ENCODE results near the gene NFIC. TPM values are rescaled to one million over a fixed set of nuclear protein-coding genes. Genes with fewer than 3 reads are reported as not detected.

Gene NFIC
- total and polyA plus RNA-seq, 4 donors: 40.4 to 208 (median 49.8) TPM

DNA sequence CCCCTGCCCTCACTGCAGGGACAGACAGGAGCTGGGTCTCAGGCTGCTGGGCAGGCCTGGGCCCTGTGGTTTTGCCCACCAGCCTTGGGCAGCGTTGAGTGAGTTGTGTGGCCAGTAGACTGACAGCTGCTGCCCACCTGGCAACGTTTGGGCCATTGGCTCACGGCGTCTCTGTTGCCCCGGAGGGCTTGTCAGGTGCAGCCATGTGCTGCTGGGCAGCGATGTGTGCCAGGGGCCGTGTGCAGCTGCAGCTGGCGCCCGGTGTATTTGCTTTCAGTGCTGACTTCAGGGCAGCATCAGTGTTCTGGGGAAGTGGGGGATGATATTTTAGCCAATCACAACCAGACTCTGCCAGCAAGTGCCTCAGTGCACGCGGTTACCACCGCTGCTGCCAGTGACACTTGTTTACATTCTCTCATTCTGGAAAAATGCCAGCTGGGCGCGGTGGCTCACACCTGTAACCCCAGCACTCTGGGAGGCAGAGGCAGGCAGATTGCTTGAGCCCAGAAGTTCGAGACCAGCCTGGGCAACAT is 150.4 kb downstream of the NFIC start:
- Histone ChIP-seq H3K36me3 (ENCODE audit: control insufficient read depth in 4 of 4, insufficient read depth in 4 of 4, low read length in 4 of 4) (peaks cover 0 to 11% (median 4%) of the 10 kb centered on the region in 4 donors), H3K27me3 (ENCODE audit: control insufficient read depth in 3 of 3, insufficient read depth in 3 of 3, low read length in 2 of 3) (no peaks in the 10 kb centered on the region), H3K9me3 (ENCODE audit: control insufficient read depth in 4 of 4, insufficient read depth in 3 of 4, low read length in 3 of 4) (peaks cover 0 to 1% (median 0%) of the 10 kb centered on the region in 4 donors), H3K9ac (ENCODE audit: insufficient read depth in 1 of 2, low read length in 2 of 2) (no peak overlapping the region), H3K27ac (ENCODE audit: low read depth in 1 of 2, low read length in 1 of 2) (no peak overlapping the region), H3K4me1 (ENCODE audit: control insufficient read depth in 5 of 5, insufficient read depth in 5 of 5, low read length in 5 of 5) (peaks cover 0 to 11% (median 2%) of the 10 kb centered on the region in 5 donors), H3K4me3 (no peak overlapping the region)
- WGBS, 2 donors: 71 to 76% methylated on average over 15 of the region's 15 CpGs
- DNase-seq: no peak
- TF ChIP-seq, protein P1, sequence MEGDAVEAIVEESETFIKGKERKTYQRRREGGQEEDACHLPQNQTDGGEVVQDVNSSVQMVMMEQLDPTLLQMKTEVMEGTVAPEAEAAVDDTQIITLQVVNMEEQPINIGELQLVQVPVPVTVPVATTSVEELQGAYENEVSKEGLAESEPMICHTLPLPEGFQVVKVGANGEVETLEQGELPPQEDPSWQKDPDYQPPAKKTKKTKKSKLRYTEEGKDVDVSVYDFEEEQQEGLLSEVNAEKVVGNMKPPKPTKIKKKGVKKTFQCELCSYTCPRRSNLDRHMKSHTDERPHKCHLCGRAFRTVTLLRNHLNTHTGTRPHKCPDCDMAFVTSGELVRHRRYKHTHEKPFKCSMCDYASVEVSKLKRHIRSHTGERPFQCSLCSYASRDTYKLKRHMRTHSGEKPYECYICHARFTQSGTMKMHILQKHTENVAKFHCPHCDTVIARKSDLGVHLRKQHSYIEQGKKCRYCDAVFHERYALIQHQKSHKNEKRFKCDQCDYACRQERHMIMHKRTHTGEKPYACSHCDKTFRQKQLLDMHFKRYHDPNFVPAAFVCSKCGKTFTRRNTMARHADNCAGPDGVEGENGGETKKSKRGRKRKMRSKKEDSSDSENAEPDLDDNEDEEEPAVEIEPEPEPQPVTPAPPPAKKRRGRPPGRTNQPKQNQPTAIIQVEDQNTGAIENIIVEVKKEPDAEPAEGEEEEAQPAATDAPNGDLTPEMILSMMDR (IDR thresholded peaks at IDR 0.05; ENCODE audit: control extremely low read depth, extremely low read depth): no peak
- ATAC-seq (ENCODE audit: insufficient read depth, low FRiP score): peak; percentile 14

DNA sequence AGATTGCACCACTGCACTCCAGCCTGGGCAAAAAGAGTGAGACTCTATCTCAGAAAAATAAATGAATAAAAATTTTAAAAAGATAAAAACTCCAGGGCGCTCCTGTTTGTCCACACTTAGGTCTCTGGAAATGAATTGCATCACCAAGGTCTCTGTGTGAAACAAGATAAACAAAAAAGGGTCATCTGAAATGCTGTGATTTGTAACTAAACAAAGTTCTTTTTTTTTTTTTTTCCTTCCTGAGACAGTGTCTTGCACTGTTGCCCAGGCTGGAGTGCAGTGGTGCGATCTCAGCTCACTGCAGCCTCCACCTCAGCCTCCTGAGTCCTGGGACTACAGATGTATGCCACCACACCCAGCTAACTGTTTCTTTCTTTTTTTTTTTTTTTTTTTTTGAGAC is 151.3 kb downstream of the NFIC start:
- peaks cover 0 to 1% (median 0%) of the 10 kb centered on the region in 4 donors for H3K9me3 ChIP-seq (ENCODE audit: control insufficient read depth in 4 of 4, insufficient read depth in 3 of 4, low read length in 3 of 4)
- H3K4me1 ChIP-seq (ENCODE audit: control insufficient read depth in 5 of 5, insufficient read depth in 5 of 5, low read length in 5 of 5): peaks cover 0 to 11% (median 2%) of the 10 kb centered on the region in 5 donors
- no peak for ATAC-seq (ENCODE audit: insufficient read depth, low FRiP score)
- H3K27ac ChIP-seq (ENCODE audit: low read depth in 1 of 2, low read length in 1 of 2): no peak overlapping the region
- TF ChIP-seq, protein P1 (IDR thresholded peaks at IDR 0.05; ENCODE audit: control extremely low read depth, extremely low read depth): no peak
- DNase-seq: no peak
- no peaks in the 10 kb centered on the region for H3K27me3 ChIP-seq (ENCODE audit: control insufficient read depth in 3 of 3, insufficient read depth in 3 of 3, low read length in 2 of 3)
- no peak overlapping the region for H3K4me3 ChIP-seq
- peaks cover 0 to 11% (median 5%) of the 10 kb centered on the region in 4 donors for H3K36me3 ChIP-seq (ENCODE audit: control insufficient read depth in 4 of 4, insufficient read depth in 4 of 4, low read length in 4 of 4)
- WGBS, 2 donors: 86 to 89% methylated on average over 2 of the region's 2 CpGs
- no peak overlapping the region for H3K9ac ChIP-seq (ENCODE audit: insufficient read depth in 1 of 2, low read length in 2 of 2)

DNA sequence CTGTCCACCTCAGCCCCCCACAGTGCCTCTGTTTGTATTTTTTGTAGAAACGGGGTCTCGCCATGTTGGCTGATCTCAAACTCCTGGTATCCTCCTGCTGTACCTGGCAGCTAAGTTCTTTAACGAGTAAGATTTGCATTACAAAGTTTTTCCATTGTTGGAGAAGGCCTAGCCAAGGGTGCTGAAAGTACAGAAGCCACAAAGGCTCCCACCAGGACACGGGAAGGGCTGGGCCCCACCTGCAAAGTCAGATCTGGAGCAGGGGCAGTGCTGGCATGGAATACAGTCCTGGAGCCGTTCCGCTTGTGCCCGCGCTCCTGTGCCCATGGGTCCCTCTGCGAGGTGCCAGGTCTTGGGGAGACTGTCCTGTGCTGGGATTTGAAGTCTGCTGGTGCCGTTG is 151.9 kb downstream of the NFIC start:
- WGBS, 2 donors: 89 to 91% methylated on average over 10 of the region's 10 CpGs
- ATAC-seq (ENCODE audit: insufficient read depth, low FRiP score) (no peak), DNase-seq (no peak)
- peaks cover 0 to 1% (median 0%) of the 10 kb centered on the region in 4 donors for H3K9me3 ChIP-seq (ENCODE audit: control insufficient read depth in 4 of 4, insufficient read depth in 3 of 4, low read length in 3 of 4)
- no peak overlapping the region for H3K27ac ChIP-seq (ENCODE audit: low read depth in 1 of 2, low read length in 1 of 2)
- H3K4me3 ChIP-seq: no peak overlapping the region
- no peaks in the 10 kb centered on the region for H3K27me3 ChIP-seq (ENCODE audit: control insufficient read depth in 3 of 3, insufficient read depth in 3 of 3, low read length in 2 of 3)
- H3K9ac ChIP-seq (ENCODE audit: insufficient read depth in 1 of 2, low read length in 2 of 2): no peak overlapping the region
- peaks cover 0 to 11% (median 2%) of the 10 kb centered on the region in 5 donors for H3K4me1 ChIP-seq (ENCODE audit: control insufficient read depth in 5 of 5, insufficient read depth in 5 of 5, low read length in 5 of 5)
- H3K36me3 ChIP-seq (ENCODE audit: control insufficient read depth in 4 of 4, insufficient read depth in 4 of 4, low read length in 4 of 4): peaks cover 0 to 15% (median 6%) of the 10 kb centered on the region in 4 donors
- TF ChIP-seq, protein P1 (IDR thresholded peaks at IDR 0.05; ENCODE audit: control extremely low read depth, extremely low read depth): no peak

DNA sequence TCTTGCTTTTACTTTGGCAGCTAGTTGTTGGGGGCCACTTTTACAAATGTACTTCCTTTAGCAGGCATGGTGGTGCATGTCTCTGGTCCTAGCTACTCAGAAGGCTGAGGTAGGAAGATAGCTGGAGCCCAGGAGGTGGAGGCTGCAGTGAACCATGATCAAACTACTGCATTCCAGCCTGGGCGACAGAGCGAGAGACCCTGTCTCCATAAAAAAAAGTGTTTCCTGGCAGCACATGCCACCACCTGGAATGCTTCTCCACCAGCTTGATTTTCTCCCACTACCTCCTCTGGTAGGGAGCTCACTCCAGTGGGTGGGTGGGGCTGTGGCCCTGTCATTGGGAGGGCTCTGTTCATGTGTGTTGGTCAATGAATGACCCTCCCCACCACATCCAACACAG is 152.3 kb downstream of the NFIC start:
- Histone ChIP-seq H3K27me3 (ENCODE audit: control insufficient read depth in 3 of 3, insufficient read depth in 3 of 3, low read length in 2 of 3) (no peaks in the 10 kb centered on the region), H3K4me3 (no peak overlapping the region), H3K9ac (ENCODE audit: insufficient read depth in 1 of 2, low read length in 2 of 2) (no peak overlapping the region), H3K4me1 (ENCODE audit: control insufficient read depth in 5 of 5, insufficient read depth in 5 of 5, low read length in 5 of 5) (peaks cover 0 to 11% (median 2%) of the 10 kb centered on the region in 5 donors), H3K36me3 (ENCODE audit: control insufficient read depth in 4 of 4, insufficient read depth in 4 of 4, low read length in 4 of 4) (peaks cover 0 to 19% (median 6%) of the 10 kb centered on the region in 4 donors), H3K27ac (ENCODE audit: low read depth in 1 of 2, low read length in 1 of 2) (no peak overlapping the region), H3K9me3 (ENCODE audit: control insufficient read depth in 4 of 4, insufficient read depth in 3 of 4, low read length in 3 of 4) (peaks cover 0 to 1% (median 0%) of the 10 kb centered on the region in 4 donors)
- DNase-seq: no peak
- 86 to 95% methylated on average over 2 of the region's 2 CpGs for WGBS, 2 donors
- TF ChIP-seq, protein P1 (IDR thresholded peaks at IDR 0.05; ENCODE audit: control extremely low read depth, extremely low read depth): no peak
- ATAC-seq (ENCODE audit: insufficient read depth, low FRiP score): no peak
